A549 (cell line): ENCODE measurements around the gene CTNND2.

ENCODE experiments used
- CHD2 ChIP-seq: fragments of 150-350 bp; IDR thresholded peaks from 2 replicates; pipeline ENCODE4 v1.6.1; 2014; ENCODE audit warnings: low read length; ENCODE audit not compliant: partially characterized antibody
- SREBF2 ChIP-seq: fragments of 450-650 bp; IDR thresholded peaks from 2 replicates; pipeline ENCODE4 v1.6.1; 2014; ENCODE audit warnings: mild to moderate bottlenecking, moderate library complexity

- TF ChIP-seq CHD2 (no peak), SREBF2 (no peak)
These were observed 258.1 kb downstream of the CTNND2 start for GRCh38 chr5:11646141-11646540.
